ENCODE results near the gene PARD6B. TPM values are rescaled to one million over a fixed set of nuclear protein-coding genes. Genes with fewer than 3 reads are reported as not detected.
A peak's percentile ranks its signal among the peaks of the same experiment; 100 is the strongest.

PARD6B gene
- total and polyA plus RNA-seq, 2 of the 13 experiments (the other 11 are each of a cell fraction or from before 2014, with no cell fraction given): 6.9 to 22.2 TPM

DNA sequence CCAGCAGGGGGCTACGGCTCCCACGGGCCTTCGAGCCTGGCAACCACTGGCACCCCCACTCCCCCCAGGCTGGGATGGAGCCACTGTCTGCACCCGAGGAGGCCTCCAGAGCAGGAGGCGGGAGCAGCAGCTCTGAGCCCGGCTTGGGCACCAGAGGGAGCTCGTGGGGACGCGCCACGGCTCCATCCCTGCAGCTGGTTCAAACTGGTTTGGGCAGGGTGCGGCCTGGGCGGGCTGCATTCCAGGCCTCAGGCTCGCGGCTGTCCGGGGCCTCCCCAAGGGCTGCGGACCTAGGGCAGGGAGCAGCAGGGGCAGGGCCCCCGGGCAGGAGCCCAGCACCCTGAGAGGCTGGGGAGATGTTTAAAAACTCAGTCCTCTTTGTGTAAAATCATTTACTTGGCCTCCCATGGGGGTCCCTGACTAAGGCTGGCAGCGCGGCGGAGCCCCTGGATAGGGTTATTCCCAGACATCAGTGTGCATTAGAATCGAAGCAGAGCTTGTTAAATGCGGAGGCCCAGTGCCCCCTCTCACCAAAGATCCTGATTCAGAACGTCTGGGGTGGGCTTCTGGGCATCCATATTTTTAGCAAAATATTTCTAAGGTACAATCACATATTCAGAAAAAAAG lies 59.4 kb downstream of the PARD6B start (continued):
- TF ChIP-seq ISX (CRISPR knock-in tag; conservative IDR thresholded peaks at IDR 0.05): peak; percentile 79; the same call in 1 of the 2 replicates
- TF ChIP-seq ZNF331 (CRISPR knock-in tag; IDR thresholded peaks at IDR 0.05): peak; percentile 94
- TF ChIP-seq ZNF256 (CRISPR knock-in tag; conservative IDR thresholded peaks at IDR 0.05): peak; percentile 90; the same call in 1 of the 2 replicates
- TF ChIP-seq, protein P1, sequence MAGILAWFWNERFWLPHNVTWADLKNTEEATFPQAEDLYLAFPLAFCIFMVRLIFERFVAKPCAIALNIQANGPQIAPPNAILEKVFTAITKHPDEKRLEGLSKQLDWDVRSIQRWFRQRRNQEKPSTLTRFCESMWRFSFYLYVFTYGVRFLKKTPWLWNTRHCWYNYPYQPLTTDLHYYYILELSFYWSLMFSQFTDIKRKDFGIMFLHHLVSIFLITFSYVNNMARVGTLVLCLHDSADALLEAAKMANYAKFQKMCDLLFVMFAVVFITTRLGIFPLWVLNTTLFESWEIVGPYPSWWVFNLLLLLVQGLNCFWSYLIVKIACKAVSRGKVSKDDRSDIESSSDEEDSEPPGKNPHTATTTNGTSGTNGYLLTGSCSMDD (CRISPR knock-in tag; IDR thresholded peaks at IDR 0.05): 0 out of 2 replicates have a peak, but pooled peaks have one; percentile 79
- peak; percentile 91; the same call in 1 of the 2 replicates for TF ChIP-seq ZNF709 (CRISPR knock-in tag; IDR thresholded peaks at IDR 0.05)
- TF ChIP-seq, protein P2, sequence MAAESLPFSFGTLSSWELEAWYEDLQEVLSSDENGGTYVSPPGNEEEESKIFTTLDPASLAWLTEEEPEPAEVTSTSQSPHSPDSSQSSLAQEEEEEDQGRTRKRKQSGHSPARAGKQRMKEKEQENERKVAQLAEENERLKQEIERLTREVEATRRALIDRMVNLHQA (CRISPR knock-in tag; IDR thresholded peaks at IDR 0.05): no peak
- peak; percentile 89; the same call in 1 of the 2 replicates for TF ChIP-seq TP53 (CRISPR knock-in tag; conservative IDR thresholded peaks at IDR 0.05)
- no peak for TF ChIP-seq ZNF383 (CRISPR knock-in tag; IDR thresholded peaks at IDR 0.05; ENCODE audit: borderline replicate concordance)
- TF ChIP-seq SMAD1 (CRISPR knock-in tag; IDR thresholded peaks at IDR 0.05; ENCODE audit: borderline replicate concordance, low read depth): peak; percentile 96
- peak; percentile 96 for TF ChIP-seq MAF1 (CRISPR knock-in tag; IDR thresholded peaks at IDR 0.05; ENCODE audit: borderline replicate concordance)
- TF ChIP-seq, protein P3, sequence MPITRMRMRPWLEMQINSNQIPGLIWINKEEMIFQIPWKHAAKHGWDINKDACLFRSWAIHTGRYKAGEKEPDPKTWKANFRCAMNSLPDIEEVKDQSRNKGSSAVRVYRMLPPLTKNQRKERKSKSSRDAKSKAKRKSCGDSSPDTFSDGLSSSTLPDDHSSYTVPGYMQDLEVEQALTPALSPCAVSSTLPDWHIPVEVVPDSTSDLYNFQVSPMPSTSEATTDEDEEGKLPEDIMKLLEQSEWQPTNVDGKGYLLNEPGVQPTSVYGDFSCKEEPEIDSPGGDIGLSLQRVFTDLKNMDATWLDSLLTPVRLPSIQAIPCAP (CRISPR knock-in tag; IDR thresholded peaks at IDR 0.05; ENCODE audit: low read depth): no peak
- TF ChIP-seq, protein P4, sequence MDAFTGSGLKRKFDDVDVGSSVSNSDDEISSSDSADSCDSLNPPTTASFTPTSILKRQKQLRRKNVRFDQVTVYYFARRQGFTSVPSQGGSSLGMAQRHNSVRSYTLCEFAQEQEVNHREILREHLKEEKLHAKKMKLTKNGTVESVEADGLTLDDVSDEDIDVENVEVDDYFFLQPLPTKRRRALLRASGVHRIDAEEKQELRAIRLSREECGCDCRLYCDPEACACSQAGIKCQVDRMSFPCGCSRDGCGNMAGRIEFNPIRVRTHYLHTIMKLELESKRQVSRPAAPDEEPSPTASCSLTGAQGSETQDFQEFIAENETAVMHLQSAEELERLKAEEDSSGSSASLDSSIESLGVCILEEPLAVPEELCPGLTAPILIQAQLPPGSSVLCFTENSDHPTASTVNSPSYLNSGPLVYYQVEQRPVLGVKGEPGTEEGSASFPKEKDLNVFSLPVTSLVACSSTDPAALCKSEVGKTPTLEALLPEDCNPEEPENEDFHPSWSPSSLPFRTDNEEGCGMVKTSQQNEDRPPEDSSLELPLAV (CRISPR knock-in tag; conservative IDR thresholded peaks at IDR 0.05; ENCODE audit: low read depth): no peak
- TF ChIP-seq, protein P5, sequence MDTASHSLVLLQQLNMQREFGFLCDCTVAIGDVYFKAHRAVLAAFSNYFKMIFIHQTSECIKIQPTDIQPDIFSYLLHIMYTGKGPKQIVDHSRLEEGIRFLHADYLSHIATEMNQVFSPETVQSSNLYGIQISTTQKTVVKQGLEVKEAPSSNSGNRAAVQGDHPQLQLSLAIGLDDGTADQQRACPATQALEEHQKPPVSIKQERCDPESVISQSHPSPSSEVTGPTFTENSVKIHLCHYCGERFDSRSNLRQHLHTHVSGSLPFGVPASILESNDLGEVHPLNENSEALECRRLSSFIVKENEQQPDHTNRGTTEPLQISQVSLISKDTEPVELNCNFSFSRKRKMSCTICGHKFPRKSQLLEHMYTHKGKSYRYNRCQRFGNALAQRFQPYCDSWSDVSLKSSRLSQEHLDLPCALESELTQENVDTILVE (CRISPR knock-in tag; IDR thresholded peaks at IDR 0.05): peak; percentile 61; the same call in 1 of the 2 replicates
- peak; percentile 85 for TF ChIP-seq KMT2A (CRISPR knock-in tag; IDR thresholded peaks at IDR 0.05)
- TF ChIP-seq, protein P6, sequence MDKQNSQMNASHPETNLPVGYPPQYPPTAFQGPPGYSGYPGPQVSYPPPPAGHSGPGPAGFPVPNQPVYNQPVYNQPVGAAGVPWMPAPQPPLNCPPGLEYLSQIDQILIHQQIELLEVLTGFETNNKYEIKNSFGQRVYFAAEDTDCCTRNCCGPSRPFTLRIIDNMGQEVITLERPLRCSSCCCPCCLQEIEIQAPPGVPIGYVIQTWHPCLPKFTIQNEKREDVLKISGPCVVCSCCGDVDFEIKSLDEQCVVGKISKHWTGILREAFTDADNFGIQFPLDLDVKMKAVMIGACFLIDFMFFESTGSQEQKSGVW (CRISPR knock-in tag; IDR thresholded peaks at IDR 0.05; ENCODE audit: borderline replicate concordance): no peak
- peak; percentile 69; the same call in 1 of the 2 replicates for TF ChIP-seq MEIS1 (CRISPR knock-in tag; IDR thresholded peaks at IDR 0.05; ENCODE audit: borderline replicate concordance)
- TF ChIP-seq SOX6 (IDR thresholded peaks at IDR 0.05): no peak
- TF ChIP-seq SOX6 (CRISPR knock-in tag; IDR thresholded peaks at IDR 0.05): peak; percentile 83
- peak; percentile 78 for TF ChIP-seq SIX4 (CRISPR knock-in tag; IDR thresholded peaks at IDR 0.05)
- TF ChIP-seq ZNF605 (CRISPR knock-in tag; IDR thresholded peaks at IDR 0.05): 0 out of 2 replicates have a peak, but pooled peaks have one; percentile 37
- no peak for TF ChIP-seq CENPX (CRISPR knock-in tag; IDR thresholded peaks at IDR 0.05)

Measured in HepG2 (cell line).